GM23338 (cell line): Measurements from ENCODE around the gene ANKHD1.

ENCODE experiments used
- CREB1 ChIP-seq: fragments of 250-450 bp; sonication (Bioruptor Pico); IDR thresholded peaks from 2 replicates; pipeline ENCODE4 v1.5.0; 2020; ENCODE audit warnings: low read depth, mild to moderate bottlenecking, moderate library complexity
- CTCF ChIP-seq, 2 experiments: fragments of 200-600 bp in 1 of 2; sonication (generic) in 1 of 2; conservative IDR thresholded peaks; 2 replicates each; pipeline versions ENCODE4 v1.5.1 to v1.6.1; 2016 to 2017; ENCODE audit warnings: antibody characterized with exemption in 2 of 2, low read depth in 2 of 2, mild to moderate bottlenecking in 2 of 2, moderate library complexity in 1 of 2
- ETS1 ChIP-seq: IDR thresholded peaks from 2 replicates; pipeline ENCODE4 v1.6.1; 2016; ENCODE audit warnings: antibody characterized with exemption
- EZH2 ChIP-seq: fragments of 200-600 bp; sonication (generic); IDR thresholded peaks from one replicate; pipeline ENCODE4 v1.8.0; 2017; ENCODE audit warnings: antibody characterized with exemption, mild to moderate bottlenecking, low read depth; ENCODE audit not compliant: unreplicated experiment
- EZH2phosphoT487 ChIP-seq: fragments of 200-600 bp; sonication (generic); IDR thresholded peaks from one replicate; pipeline ENCODE4 v1.8.1; 2018; ENCODE audit warnings: antibody characterized with exemption; ENCODE audit not compliant: unreplicated experiment
- JUNB ChIP-seq: IDR thresholded peaks from one replicate; pipeline ENCODE4 v1.6.1; 2016; ENCODE audit warnings: antibody characterized with exemption; ENCODE audit not compliant: unreplicated experiment
- POLR2AphosphoS5 ChIP-seq: IDR thresholded peaks from 2 replicates; pipeline ENCODE4 v1.6.1; 2016; ENCODE audit warnings: antibody characterized with exemption, low read depth
- REST ChIP-seq: IDR thresholded peaks from one replicate; pipeline ENCODE4 v1.6.1; 2018; ENCODE audit warnings: antibody characterized with exemption; ENCODE audit not compliant: unreplicated experiment
- STAT1 ChIP-seq: IDR thresholded peaks from one replicate; pipeline ENCODE4 v1.6.1; 2016; ENCODE audit warnings: antibody characterized with exemption; ENCODE audit not compliant: unreplicated experiment
- ZNF114 ChIP-seq: fragments of 250-450 bp; sonication (Bioruptor Pico); IDR thresholded peaks from 2 replicates; pipeline ENCODE4 v1.5.0; 2020; ENCODE audit warnings: mild to moderate bottlenecking, moderate library complexity
- ZNF331 ChIP-seq: fragments of 250-450 bp; sonication (Bioruptor Pico); IDR thresholded peaks from 2 replicates; pipeline ENCODE4 v1.5.0; 2020; ENCODE audit warnings: low read depth, mild to moderate bottlenecking, moderate library complexity
- ZNF462 ChIP-seq: fragments of 250-450 bp; sonication (Bioruptor Pico); IDR thresholded peaks from 2 replicates; pipeline ENCODE4 v1.5.0; 2020; ENCODE audit warnings: mild to moderate bottlenecking, moderate library complexity

GRCh38 chr5:140358738-140359310, 42.8 kb upstream of the ANKHD1 start:
- TF ChIP-seq EZH2phosphoT487 (no peak), CTCF (conservative IDR thresholded peaks at IDR 0.05; ENCODE audit: low read depth in 2 of 2) (peak; percentile 61 to 63), EZH2 (no peak), POLR2AphosphoS5 (no peak), REST (no peak), CREB1 (CRISPR knock-in tag) (no peak), ZNF462 (CRISPR knock-in tag) (no peak), ETS1 (no peak), JUNB (no peak), STAT1 (no peak), ZNF331 (CRISPR knock-in tag) (no peak), ZNF114 (CRISPR knock-in tag) (no peak)
